Activated CD8-positive, alpha-beta memory T cell treated with anti-CD3 and anti-CD28 coated beads for 1 hour (primary cell): Measurements from ENCODE around the gene CAMK2B.

Experiments used
- DNase-seq, 2 donors: peaks; one replicate each; pipeline ENCODE4 v3.0.0-alpha.2; 2020; ENCODE audit warnings: low read depth in 1 of 2; ENCODE audit errors: extremely low read depth in 1 of 2

The CAMK2B gene

GRCh38 chr7:44287488-44288380 is 37.7 kb downstream of the CAMK2B start:
- no peak for DNase-seq

GRCh38 chr7:44286618-44287487 is 38.5 kb downstream of the CAMK2B start:
- no peak for DNase-seq

- no peak for DNase-seq
Measured at GRCh38 chr7:44286182-44286617, 39.2 kb downstream of the CAMK2B start.

GRCh38 chr7:44285561-44285960 is 39.8 kb downstream of the CAMK2B start:
- DNase-seq: no peak

- DNase-seq: no peak
Measured at GRCh38 chr7:44284881-44285541, 40.4 kb downstream of the CAMK2B start.

- no peak for DNase-seq
Measured at GRCh38 chr7:44284216-44284615, 41.2 kb downstream of the CAMK2B start.

- no peak for DNase-seq
Measured at GRCh38 chr7:44283381-44284211, 41.8 kb downstream of the CAMK2B start.

GRCh38 chr7:44282601-44283171 is 42.7 kb downstream of the CAMK2B start:
- no peak for DNase-seq

- DNase-seq: no peak
Measured at GRCh38 chr7:44281811-44282600, 43.4 kb downstream of the CAMK2B start.

GRCh38 chr7:44280993-44281721 is 44.2 kb downstream of the CAMK2B start:
- no peak for DNase-seq

GRCh38 chr7:44280636-44280992 is 44.8 kb downstream of the CAMK2B start:
- no peak for DNase-seq

- no peak for DNase-seq
Measured at GRCh38 chr7:44279731-44280505, 45.5 kb downstream of the CAMK2B start.

GRCh38 chr7:44279286-44279685 is 46.1 kb downstream of the CAMK2B start:
- no peak for DNase-seq

- DNase-seq: no peak
Measured at GRCh38 chr7:44278451-44279161, 46.8 kb downstream of the CAMK2B start.

GRCh38 chr7:44277851-44278250 is 47.5 kb downstream of the CAMK2B start:
- no peak for DNase-seq

- no peak for DNase-seq
Measured at GRCh38 chr7:44277391-44277790, 48.0 kb downstream of the CAMK2B start.

GRCh38 chr7:44276571-44277221 is 48.7 kb downstream of the CAMK2B start:
- no peak for DNase-seq
